Stimulated activated CD8-positive, alpha-beta memory T cell treated with anti-CD3 and anti-CD28 coated beads, Interleukin-12 subunit alpha, Interleukin-12 subunit beta, amount 100 ng/mL, for 24 hours (primary cell): ENCODE data around the gene POLDIP3.
A peak's percentile ranks its signal among the peaks of the same experiment; 100 is the strongest.
"Not testable (repeated sequence)": the region's sequence is repeated elsewhere in the genome, so short reads cannot be mapped to it uniquely, and the experiment has no call there.

Source experiments
- DNase-seq: peaks from one replicate; pipeline ENCODE4 v3.0.0-alpha.2; 2020; ENCODE audit errors: extremely low read depth

Gene POLDIP3

DNA sequence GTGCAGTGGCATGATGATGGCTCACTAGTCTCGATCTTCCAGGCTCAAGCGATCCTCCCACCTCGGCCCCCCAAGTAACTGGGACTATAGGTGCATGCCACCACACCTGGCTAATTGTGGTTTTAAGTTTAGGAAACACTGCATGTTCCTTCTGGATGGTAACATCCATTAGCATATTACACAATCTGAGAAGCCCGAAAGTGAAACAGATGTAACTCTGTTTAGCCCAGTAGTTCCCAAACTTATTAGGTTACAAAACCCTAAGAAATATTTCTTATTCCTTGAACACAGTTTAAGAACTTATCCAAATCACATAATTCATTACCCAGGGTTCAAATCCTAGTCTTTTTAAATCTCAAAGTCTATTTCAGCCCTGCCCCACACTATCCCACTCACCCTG, 28.3 kb downstream of the POLDIP3 start:
- DNase-seq = no peak

DNA sequence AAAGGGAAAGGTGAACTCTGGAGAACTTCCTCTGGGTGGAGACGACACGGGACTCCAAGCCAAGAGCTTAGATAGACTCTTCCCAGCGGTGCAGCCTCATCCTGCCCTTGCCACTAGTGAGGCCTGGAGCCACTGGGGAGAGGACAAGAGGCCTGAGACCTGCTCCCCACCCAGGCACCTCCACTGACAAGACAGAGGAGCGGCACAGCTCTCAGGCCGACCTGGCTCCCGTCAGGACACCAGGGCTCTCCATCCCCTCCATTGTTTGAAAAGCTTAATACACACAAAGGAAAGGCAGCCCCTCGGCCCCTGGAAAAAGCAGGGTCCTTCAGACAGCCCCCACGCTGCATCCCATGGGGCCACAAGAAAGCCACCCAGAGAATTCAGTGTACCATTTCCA, 29.6 kb downstream of the POLDIP3 start:
- DNase-seq = no peak

- no peak for DNase-seq
These were observed 30.2 kb downstream of the POLDIP3 start for GRCh38 chr22:42584364-42584940.

DNA sequence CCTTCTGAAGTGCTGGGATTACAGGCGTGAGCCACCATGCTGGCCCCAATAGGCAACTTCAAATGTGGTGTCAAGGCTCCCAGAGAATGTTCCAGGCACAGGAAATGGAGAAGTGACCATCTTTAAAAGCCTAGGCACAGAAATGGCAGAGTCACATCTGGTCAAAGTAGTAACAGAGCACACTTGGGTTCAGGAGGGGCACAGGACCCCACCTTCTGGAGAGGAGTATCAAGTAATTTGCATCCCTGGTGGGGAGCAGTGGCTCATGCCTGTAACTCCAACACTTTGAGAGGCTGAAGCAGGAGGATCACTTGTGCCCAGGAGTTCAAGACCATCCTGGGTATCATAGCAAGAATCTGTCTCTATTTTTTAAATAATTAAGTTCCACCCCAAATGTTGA, 31.7 kb downstream of the POLDIP3 start:
- no peak for DNase-seq

- DNase-seq = peak; percentile 72
These were observed 32.6 kb downstream of the POLDIP3 start for GRCh38 chr22:42581762-42582716.

DNA sequence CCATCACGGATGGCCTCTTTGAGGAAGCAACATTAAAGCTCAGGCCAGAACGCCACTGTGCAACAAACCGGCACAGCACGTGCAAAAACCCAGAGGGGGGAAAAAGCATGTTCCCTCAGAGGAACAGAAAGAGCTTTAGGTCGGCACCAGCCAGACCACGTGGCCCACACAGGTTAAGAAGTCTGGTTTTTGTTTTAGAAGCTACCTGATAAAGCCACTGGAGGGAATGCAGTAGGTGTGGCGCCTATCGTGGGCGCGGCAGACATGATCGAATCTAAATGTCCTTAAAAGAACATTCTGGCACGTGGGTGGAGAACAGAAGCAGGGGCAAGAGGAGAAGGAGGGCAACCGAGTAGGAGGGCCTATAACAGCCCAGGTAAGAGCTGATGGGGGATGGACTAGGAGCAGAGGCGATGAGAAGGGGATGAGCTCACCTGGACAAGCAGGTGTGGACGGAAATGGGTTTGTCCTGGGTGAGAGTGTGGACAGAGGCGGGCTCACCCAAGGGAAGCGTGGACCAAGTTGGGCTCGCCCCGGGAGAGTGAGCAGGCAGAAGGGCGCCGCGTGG, 33.4 kb downstream of the POLDIP3 start:
- not testable (repeated sequence) for DNase-seq

DNA sequence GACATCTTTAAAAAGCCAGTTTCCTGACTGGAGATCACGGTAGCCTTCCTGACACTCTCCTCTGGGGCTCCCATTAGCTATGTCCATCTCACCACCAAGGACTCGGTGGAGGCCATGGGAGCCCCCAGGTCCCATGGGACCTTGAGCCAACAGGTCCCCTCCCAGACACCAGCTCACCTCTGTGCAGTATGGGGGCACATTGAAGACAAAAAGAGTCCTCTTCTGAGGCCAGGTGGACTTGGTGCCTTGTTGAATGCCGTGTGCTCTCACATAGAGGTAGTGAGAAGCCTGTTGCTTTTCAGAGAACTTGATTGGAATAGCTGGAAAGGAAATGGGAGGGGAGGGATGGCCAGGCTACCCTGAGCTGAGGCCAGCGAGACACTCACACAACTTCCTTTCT, 34.6 kb downstream of the POLDIP3 start:
- DNase-seq = not testable (repeated sequence)

DNA sequence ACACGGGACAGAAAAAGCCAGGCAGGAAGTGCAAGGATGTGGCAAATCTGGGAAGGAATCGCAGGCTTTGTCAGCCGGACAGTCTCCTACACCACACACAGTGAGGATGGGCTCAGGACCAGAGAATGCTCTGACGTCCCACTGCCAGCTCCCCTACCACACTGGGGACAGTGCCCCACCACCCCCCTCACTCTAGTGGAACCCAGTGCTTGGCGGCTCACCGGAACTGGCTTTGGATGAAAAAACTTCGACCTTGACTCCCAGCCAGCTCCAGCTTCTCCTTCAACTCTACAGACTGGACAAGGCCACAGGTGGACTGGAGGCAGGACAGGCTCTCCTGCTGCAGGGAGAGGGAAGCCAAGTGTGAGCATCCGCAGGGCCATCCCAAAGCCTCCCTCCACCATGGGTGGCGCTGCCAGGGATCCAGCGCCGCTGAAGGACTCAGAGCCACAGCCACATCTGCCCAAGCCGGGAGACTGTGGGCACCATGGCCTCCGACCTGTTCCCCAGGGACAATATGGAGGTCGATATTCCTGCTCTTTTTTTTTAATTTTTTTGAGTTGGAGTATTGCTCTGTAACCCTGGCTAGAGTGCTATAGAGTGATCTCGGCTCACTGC, 37.0 kb downstream of the POLDIP3 start:
- no peak for DNase-seq

- not testable (repeated sequence) for DNase-seq
These were observed 37.5 kb downstream of the POLDIP3 start for GRCh38 chr22:42577141-42577540.

GRCh38 chr22:42575996-42576574, 38.6 kb downstream of the POLDIP3 start:
- not testable (repeated sequence) for DNase-seq

DNA sequence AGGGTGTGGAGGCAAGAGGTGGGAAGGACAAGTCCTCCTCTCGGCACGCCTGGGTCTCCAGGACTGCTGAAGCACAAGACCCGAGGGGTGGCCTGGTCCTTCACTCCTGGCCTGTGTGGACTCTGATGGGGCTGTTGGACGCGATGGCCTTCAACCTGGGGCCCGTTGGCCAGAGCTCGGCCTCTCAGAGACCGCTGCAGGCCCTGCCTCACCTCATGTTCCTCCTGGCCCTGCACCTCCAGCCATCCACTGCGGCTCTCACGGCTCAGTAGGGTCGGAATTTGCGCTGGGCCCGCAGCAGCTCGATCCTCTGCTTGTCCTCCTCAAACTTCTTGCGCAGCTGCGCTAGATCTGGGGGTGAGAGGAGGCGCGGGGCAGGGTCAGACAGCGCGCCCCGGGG, 40.2 kb downstream of the POLDIP3 start:
- DNase-seq = not testable (repeated sequence)

GRCh38 chr22:42574046-42574445, 40.6 kb downstream of the POLDIP3 start:
- DNase-seq = not testable (repeated sequence)

GRCh38 chr22:42571068-42571467, 43.6 kb downstream of the POLDIP3 start:
- DNase-seq = not testable (repeated sequence)

GRCh38 chr22:42570580-42570979, 44.1 kb downstream of the POLDIP3 start:
- not testable (repeated sequence) for DNase-seq

DNA sequence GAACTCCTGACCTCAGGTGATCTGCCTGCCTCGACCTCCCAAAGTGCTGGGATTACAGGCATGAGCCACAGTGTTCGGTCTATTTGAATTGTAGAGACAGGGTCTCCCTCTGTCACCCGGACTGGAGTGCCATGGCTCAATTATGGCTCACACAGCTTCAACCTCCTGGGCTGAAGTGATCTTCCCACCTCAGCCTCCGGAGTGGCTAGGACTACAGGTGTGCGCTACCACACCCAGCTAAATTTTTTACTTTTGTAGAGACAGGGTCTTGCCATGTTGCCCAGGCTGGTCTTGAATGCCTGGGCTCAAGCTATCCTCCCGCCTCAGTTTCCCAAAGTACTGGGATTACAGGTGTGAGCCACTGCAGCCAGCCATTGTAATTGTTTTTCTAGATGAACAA, 46.7 kb downstream of the POLDIP3 start:
- not testable (repeated sequence) for DNase-seq

DNA sequence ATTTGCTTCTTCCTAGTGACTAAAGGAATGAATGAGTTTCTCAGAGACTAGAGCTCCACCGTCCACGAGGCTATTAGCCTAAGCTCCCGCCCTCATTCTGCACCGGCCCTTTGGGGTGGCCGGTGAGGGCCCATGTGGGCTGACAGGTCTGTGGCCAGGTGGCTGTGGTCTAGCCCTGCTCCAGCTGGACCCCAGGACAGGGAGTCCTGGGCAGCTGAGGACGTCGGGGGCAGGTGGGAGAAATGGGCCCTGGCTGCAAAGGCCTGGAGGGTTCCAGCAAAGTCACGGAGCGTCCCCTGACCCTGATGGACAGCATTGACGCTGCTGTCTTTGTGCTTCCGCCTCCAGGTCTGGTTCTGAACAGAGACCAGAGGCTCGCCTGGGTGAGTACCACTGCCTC, 48.7 kb downstream of the POLDIP3 start:
- DNase-seq = no peak

GRCh38 chr22:42564699-42565098, 50.0 kb downstream of the POLDIP3 start:
- no peak for DNase-seq

- DNase-seq = not testable (repeated sequence)
These were observed 50.7 kb downstream of the POLDIP3 start for GRCh38 chr22:42563943-42564342.

DNA sequence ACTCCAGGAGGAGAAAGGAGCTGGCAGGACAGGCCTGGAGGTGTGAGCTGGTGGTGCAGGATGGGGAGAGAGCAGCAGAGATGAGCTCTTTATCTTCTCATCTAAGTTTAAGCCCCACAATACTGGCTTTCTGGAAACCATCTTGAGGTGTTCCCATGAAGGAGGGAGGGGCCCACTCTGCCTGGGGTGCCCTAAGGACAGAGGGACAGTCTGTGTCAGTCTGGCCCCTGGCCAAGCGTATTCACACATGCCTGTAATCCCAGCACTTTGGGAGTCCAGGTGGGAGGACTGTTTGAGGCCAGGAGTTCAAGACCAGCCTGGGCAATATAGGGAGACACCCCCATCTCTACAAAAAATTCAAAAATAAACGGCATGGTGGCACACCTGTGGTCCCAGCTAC, 52.0 kb downstream of the POLDIP3 start:
- no peak for DNase-seq

DNA sequence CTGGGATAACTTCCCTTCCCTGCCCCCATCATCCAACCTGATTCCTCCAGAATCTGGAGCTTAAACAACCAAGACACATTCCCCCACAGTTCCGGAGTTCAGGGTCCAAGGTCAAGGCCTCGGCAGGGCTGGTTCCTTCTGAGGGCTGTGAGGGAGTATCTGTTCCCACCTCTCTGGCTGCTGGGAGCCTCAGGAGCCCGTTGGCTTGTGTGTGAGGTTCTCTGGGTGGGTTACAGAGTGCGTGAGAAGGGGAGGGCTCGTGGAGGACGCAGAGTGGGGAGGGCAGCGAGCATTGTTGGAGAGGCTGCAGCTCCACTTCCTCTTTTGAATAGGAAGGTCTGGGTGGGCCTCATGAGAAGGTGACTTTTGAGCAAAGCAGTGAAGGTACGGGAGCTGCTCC, 52.4 kb downstream of the POLDIP3 start:
- no peak for DNase-seq

GRCh38 chr22:42561856-42562255, 52.8 kb downstream of the POLDIP3 start:
- no peak for DNase-seq

GRCh38 chr22:42560781-42561180, 53.9 kb downstream of the POLDIP3 start:
- no peak for DNase-seq
